CD4-positive, CD25-positive, alpha-beta regulatory T cell (primary cell): ENCODE measurements around the gene DCAF5. TPM values are rescaled to one million over a fixed set of nuclear protein-coding genes. Genes with fewer than 3 reads are reported as not detected.

Source experiments
- ATAC-seq, 2 donors: fragments of 150-1000 bp; cut with Tn5 transposase; one replicate each; pipeline ENCODE4 v1.10.0; 2021; ENCODE audit warnings: low read depth in 2 of 2, moderate number of reproducible peaks in 2 of 2, moderate library complexity in 1 of 2
- DNase-seq, 3 donors: peaks; one replicate each; pipeline versions ENCODE4 v3.0.0 to v3.0.0-alpha.2; 2012 to 2022; ENCODE audit warnings: mixed read lengths in 1 of 3
- H3K27ac ChIP-seq: one replicate; pipeline ENCODE4 v1.7.0; 2013; ENCODE audit warnings: mild to moderate bottlenecking, low read length; ENCODE audit not compliant: insufficient read depth, poor library complexity, severe bottlenecking
- H3K27me3 ChIP-seq: one replicate; pipeline ENCODE4 v1.7.0; 2013; ENCODE audit warnings: low read length; ENCODE audit not compliant: control insufficient read depth, insufficient read depth
- H3K36me3 ChIP-seq: one replicate; pipeline ENCODE4 v1.7.0; 2013; ENCODE audit warnings: mild to moderate bottlenecking, low read length, moderate library complexity; ENCODE audit not compliant: control insufficient read depth, insufficient read depth
- H3K4me1 ChIP-seq: 2 replicates; pipeline ENCODE4 v1.7.0; 2013; ENCODE audit warnings: mild to moderate bottlenecking, low read length; ENCODE audit not compliant: insufficient read depth, control insufficient read depth, poor library complexity, severe bottlenecking
- H3K4me3 ChIP-seq: one replicate; pipeline ENCODE4 v1.7.0; 2013; ENCODE audit warnings: low read depth, mild to moderate bottlenecking, low read length, moderate library complexity
- H3K9me3 ChIP-seq, 2 experiments: 1 replicate in 1 of 2; 2 replicates in 1 of 2; pipeline ENCODE4 v1.7.0; 2013; ENCODE audit warnings: low read length in 2 of 2, mild to moderate bottlenecking in 1 of 2, moderate library complexity in 1 of 2; ENCODE audit not compliant: control insufficient read depth in 2 of 2
- H3K27ac Mint-ChIP-seq, 3 donors: one replicate each; pipeline ENCODE4 v1.8.0; 2020 to 2022; ENCODE audit warnings: mild to moderate bottlenecking in 3 of 3, mixed read lengths in 3 of 3, moderate library complexity in 2 of 3
- H3K27me3 Mint-ChIP-seq: one replicate; pipeline ENCODE4 v1.8.0; 2022; ENCODE audit warnings: mild to moderate bottlenecking, mixed read lengths
- H3K36me3 Mint-ChIP-seq: one replicate; pipeline ENCODE4 v1.8.0; 2020; ENCODE audit warnings: mixed read lengths
- H3K4me1 Mint-ChIP-seq, 4 donors: one replicate each; pipeline ENCODE4 v1.8.0; 2020 to 2022; ENCODE audit warnings: mixed read lengths in 4 of 4, mild to moderate bottlenecking in 1 of 4
- H3K4me3 Mint-ChIP-seq, 4 donors: one replicate each; pipeline ENCODE4 v1.8.0; 2020 to 2022; ENCODE audit warnings: mild to moderate bottlenecking in 4 of 4, mixed read lengths in 4 of 4, moderate library complexity in 3 of 4
- H3K9me3 Mint-ChIP-seq, 7 donors: one replicate each; pipeline ENCODE4 v1.8.0; 2020 to 2022; ENCODE audit warnings: mixed read lengths in 7 of 7, mild to moderate bottlenecking in 3 of 7, moderate library complexity in 2 of 7
- polyA plus RNA-seq, 4 donors: library from polyadenylated mRNA; unstranded; fragments of 300-500 nt; fragmentation: Illumina TruSeq; gene quantifications; one replicate each; pipeline ENCODE4 v1.2.3, GENCODE V29; 2021
- total RNA-seq: library from RNA; stranded (reverse); gene quantifications from one replicate; pipeline ENCODE4 v1.2.3, GENCODE V29; 2022

The DCAF5 gene
- total and polyA plus RNA-seq, 5 donors from 2014 or later = 43.9 to 56.9 (median 53.5) TPM

GRCh38 chr14:69093631-69094421, 59.1 kb downstream of the DCAF5 start:
- no peak overlapping the region for H3K4me3 ChIP-seq
- Mint-ChIP-seq H3K27ac (peak overlapping the region in 2 of 3 donors; percentile 60 to 81), H3K27me3 (no peaks in the 10 kb centered on the region), H3K4me1 (peaks cover 17 to 25% (median 19%) of the 10 kb centered on the region in 4 donors), H3K4me3 (no peak overlapping the region), H3K9me3 (no peaks in the 10 kb centered on the region), H3K36me3 (peaks cover 42% of the 10 kb centered on the region)
- no peak overlapping the region for H3K27ac ChIP-seq
- H3K4me1 ChIP-seq = no peaks in the 10 kb centered on the region
- peaks cover 36% of the 10 kb centered on the region for H3K36me3 ChIP-seq
- H3K27me3 ChIP-seq = no peaks in the 10 kb centered on the region
- DNase-seq = no peak
- no peak for ATAC-seq
- no peaks in the 10 kb centered on the region for H3K9me3 ChIP-seq

GRCh38 chr14:69092840-69093422, 60.0 kb downstream of the DCAF5 start:
- Histone ChIP-seq H3K36me3 (peaks cover 45% of the 10 kb centered on the region), H3K9me3 (no peaks in the 10 kb centered on the region), H3K4me1 (no peaks in the 10 kb centered on the region), H3K27me3 (no peaks in the 10 kb centered on the region), H3K27ac (no peak overlapping the region), H3K4me3 (no peak overlapping the region)
- H3K36me3 Mint-ChIP-seq = peaks cover 44% of the 10 kb centered on the region
- H3K4me3 Mint-ChIP-seq = no peak overlapping the region
- no peaks in the 10 kb centered on the region for H3K27me3 Mint-ChIP-seq
- ATAC-seq (no peak), DNase-seq (no peak)
- peaks cover 13 to 22% (median 15%) of the 10 kb centered on the region in 4 donors for H3K4me1 Mint-ChIP-seq
- no peaks in the 10 kb centered on the region for H3K9me3 Mint-ChIP-seq
- peak overlapping the region in 1 of 3 donors; percentile 81 for H3K27ac Mint-ChIP-seq

GRCh38 chr14:69091695-69092094, 61.2 kb downstream of the DCAF5 start:
- H3K27ac Mint-ChIP-seq = no peak overlapping the region
- ATAC-seq = no peak

DNA sequence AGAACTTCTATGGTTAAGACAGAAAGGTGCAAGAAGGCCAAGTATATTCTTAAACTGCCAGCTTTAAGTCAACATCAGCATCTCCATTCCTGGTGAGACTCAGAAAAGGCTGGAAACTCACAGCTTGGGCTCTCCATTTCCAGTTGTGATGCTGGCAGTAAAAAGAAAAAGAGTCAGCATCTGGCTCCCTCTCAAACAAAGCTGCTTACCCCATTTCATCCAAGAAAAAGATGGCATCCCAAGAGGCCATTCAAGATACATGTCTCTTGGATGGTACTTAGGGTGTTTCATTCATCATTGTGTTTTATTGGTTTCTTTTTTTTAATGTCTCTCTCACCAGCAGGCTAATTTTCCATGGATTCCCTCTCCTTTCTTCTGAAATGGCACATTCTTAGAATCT, 61.9 kb downstream of the DCAF5 start:
- Histone ChIP-seq H3K27ac (no peak overlapping the region), H3K27me3 (no peaks in the 10 kb centered on the region), H3K36me3 (peaks cover 60% of the 10 kb centered on the region), H3K4me3 (no peak overlapping the region), H3K4me1 (no peaks in the 10 kb centered on the region), H3K9me3 (no peaks in the 10 kb centered on the region)
- no peak for DNase-seq
- Mint-ChIP-seq H3K27ac (no peak overlapping the region), H3K9me3 (no peaks in the 10 kb centered on the region), H3K4me1 (peaks cover 9 to 15% (median 12%) of the 10 kb centered on the region in 4 donors), H3K4me3 (no peak overlapping the region), H3K36me3 (peaks cover 44% of the 10 kb centered on the region), H3K27me3 (no peaks in the 10 kb centered on the region)
- ATAC-seq = no peak

More at GRCh38 chr14:69091695-69092094, 61.2 kb downstream of the DCAF5 start:
- peaks cover 49% of the 10 kb centered on the region for H3K36me3 Mint-ChIP-seq
- Histone ChIP-seq H3K9me3 (no peaks in the 10 kb centered on the region), H3K27ac (no peak overlapping the region), H3K27me3 (no peaks in the 10 kb centered on the region), H3K36me3 (peaks cover 56% of the 10 kb centered on the region), H3K4me1 (no peaks in the 10 kb centered on the region), H3K4me3 (no peak overlapping the region)
- H3K27me3 Mint-ChIP-seq = no peaks in the 10 kb centered on the region
- peaks cover 11 to 16% (median 15%) of the 10 kb centered on the region in 4 donors for H3K4me1 Mint-ChIP-seq
- H3K9me3 Mint-ChIP-seq = no peaks in the 10 kb centered on the region
- DNase-seq = no peak
- H3K4me3 Mint-ChIP-seq = no peak overlapping the region

DNA sequence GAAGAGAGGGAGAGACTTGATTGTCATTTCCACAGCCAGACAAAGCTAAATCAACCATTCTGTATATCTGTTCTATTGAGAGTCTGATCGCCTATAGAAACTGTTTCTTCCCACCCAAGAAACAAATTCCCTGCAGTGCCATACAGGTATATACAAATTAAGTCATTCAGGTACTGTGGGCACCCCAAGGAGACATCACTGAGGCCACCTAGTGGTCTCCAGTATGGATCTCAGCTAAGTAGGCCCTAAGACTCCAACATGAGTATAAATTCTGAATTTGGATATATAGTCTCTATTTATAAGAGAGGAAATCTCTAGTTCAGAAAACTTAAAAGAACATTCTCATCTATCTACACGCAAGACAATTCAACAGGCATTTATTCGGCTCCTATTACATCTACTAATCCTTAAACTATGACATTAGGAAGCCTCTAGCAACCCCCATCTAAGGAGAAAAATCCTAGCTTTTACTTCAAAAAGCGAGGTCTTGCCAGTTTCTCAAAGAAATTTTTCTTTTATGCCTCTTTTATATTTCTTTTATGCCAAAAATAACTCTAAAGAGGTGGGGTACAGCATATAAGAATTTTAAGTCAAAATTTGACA, 62.6 kb downstream of the DCAF5 start:
- Histone ChIP-seq H3K4me3 (no peak overlapping the region), H3K4me1 (no peaks in the 10 kb centered on the region), H3K27me3 (no peaks in the 10 kb centered on the region), H3K27ac (no peak overlapping the region), H3K9me3 (no peaks in the 10 kb centered on the region), H3K36me3 (peaks cover 66% of the 10 kb centered on the region)
- DNase-seq (peak in 2 of 3 donors; percentile 41 to 71), ATAC-seq (peak in 1 of 2 donors; percentile 71)
- Mint-ChIP-seq H3K9me3 (no peaks in the 10 kb centered on the region), H3K4me3 (no peak overlapping the region), H3K27me3 (no peaks in the 10 kb centered on the region), H3K36me3 (peaks cover 46% of the 10 kb centered on the region), H3K4me1 (peaks cover 9 to 15% (median 11%) of the 10 kb centered on the region in 4 donors), H3K27ac (no peak overlapping the region)

DNA sequence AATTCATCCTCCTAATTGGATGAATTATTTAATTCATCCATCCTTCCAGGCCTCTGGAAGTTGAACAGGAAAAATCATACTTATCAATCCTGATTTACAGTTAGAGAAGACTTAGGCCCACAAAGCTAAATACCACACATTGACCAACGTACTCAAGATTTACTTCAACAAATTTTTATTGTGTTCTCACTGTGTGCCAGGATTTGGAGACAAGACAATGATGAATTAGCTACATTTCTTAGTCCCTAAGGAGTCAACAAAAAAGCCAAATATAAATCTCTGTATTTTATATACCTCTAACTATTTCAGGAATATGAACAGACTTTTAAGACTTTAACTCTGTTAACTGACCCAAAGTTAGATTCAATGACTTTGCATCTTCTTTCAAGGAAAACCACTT, 63.9 kb downstream of the DCAF5 start:
- Mint-ChIP-seq H3K4me1 (peaks cover 4 to 9% (median 7%) of the 10 kb centered on the region in 4 donors), H3K4me3 (no peak overlapping the region), H3K27ac (no peak overlapping the region), H3K27me3 (no peaks in the 10 kb centered on the region), H3K9me3 (no peaks in the 10 kb centered on the region), H3K36me3 (peaks cover 46% of the 10 kb centered on the region)
- Histone ChIP-seq H3K4me1 (no peaks in the 10 kb centered on the region), H3K4me3 (no peak overlapping the region), H3K9me3 (no peaks in the 10 kb centered on the region), H3K27ac (no peak overlapping the region), H3K36me3 (peaks cover 78% of the 10 kb centered on the region), H3K27me3 (no peaks in the 10 kb centered on the region)
- DNase-seq (no peak), ATAC-seq (no peak)

GRCh38 chr14:69088586-69088985, 64.3 kb downstream of the DCAF5 start:
- Histone ChIP-seq H3K27ac (no peak overlapping the region), H3K36me3 (peaks cover 78% of the 10 kb centered on the region), H3K4me1 (no peaks in the 10 kb centered on the region), H3K9me3 (no peaks in the 10 kb centered on the region), H3K4me3 (no peak overlapping the region), H3K27me3 (no peaks in the 10 kb centered on the region)
- DNase-seq (no peak), ATAC-seq (no peak)
- no peaks in the 10 kb centered on the region for H3K27me3 Mint-ChIP-seq
- no peak overlapping the region for H3K4me3 Mint-ChIP-seq
- H3K27ac Mint-ChIP-seq = no peak overlapping the region
- peaks cover 4 to 9% (median 7%) of the 10 kb centered on the region in 4 donors for H3K4me1 Mint-ChIP-seq
- peaks cover 48% of the 10 kb centered on the region for H3K36me3 Mint-ChIP-seq
- no peaks in the 10 kb centered on the region for H3K9me3 Mint-ChIP-seq
